ENCODE measurements around the gene CCNC.

DNA sequence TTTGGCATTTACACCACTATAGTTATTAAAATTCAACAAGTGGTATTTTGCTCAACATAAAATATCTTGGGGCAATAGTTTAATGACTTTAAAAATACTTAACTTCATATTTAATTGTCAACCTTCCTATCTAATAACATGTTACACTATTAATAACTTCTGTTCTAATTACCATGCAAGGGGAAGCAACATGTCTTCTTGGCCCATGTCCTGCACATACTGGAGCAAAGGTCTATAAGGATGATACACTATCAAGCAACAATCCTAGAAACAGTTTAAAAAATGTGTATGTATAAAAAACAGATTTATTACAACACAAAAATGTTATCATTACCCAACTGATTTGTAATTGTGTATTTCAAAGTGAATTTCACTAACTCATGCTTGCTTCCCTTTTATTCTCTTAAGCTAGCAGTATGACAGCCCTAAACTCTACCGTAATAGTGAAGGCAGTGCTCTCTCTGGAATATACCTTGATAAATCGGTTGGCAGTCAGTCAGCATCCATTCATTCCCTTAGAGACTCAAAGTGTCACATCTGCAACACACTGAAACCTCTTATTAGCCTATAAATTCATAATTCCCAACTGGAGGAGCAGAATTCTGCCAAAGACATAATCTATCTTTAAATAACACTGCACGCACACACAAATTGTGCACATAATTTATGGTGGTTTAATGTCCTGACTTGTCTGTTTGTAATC is 18.3 kb downstream of the CCNC start:
- TF ChIP-seq, protein P1, sequence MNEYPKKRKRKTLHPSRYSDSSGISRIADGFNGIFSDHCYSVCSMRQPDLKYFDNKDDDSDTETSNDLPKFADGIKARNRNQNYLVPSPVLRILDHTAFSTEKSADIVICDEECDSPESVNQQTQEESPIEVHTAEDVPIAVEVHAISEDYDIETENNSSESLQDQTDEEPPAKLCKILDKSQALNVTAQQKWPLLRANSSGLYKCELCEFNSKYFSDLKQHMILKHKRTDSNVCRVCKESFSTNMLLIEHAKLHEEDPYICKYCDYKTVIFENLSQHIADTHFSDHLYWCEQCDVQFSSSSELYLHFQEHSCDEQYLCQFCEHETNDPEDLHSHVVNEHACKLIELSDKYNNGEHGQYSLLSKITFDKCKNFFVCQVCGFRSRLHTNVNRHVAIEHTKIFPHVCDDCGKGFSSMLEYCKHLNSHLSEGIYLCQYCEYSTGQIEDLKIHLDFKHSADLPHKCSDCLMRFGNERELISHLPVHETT (CRISPR knock-in tag; conservative IDR thresholded peaks at IDR 0.05), result no peak
- TF ChIP-seq NAIF1 (CRISPR knock-in tag; IDR thresholded peaks at IDR 0.05; ENCODE audit: borderline replicate concordance), result no peak
- no peak for TF ChIP-seq ZBTB20 (CRISPR knock-in tag; IDR thresholded peaks at IDR 0.05; ENCODE audit: borderline replicate concordance, low read depth)
